H1 (cell line): ENCODE data around the gene MSN. TPM values are rescaled to one million over a fixed set of nuclear protein-coding genes. Genes with fewer than 3 reads are reported as not detected.

Experiments used
- CTCF ChIA-PET: fragments of 300-600 bp; sonication (Branson Sonifier 250); formaldehyde crosslinking; loops from one replicate; lab custom pipeline; 2021; ENCODE audit not compliant: partially characterized antibody; lab: Charles Lee
- POLR2A ChIA-PET: fragments of 300-600 bp; sonication (Branson Sonifier 250); formaldehyde crosslinking; loops from one replicate; lab custom pipeline; 2021; ENCODE audit warnings: inconsistent platforms; ENCODE audit not compliant: partially characterized antibody; lab: Charles Lee
- DNase-seq, 2 experiments: peaks; one replicate each; pipeline versions ENCODE4 v3.0.0 to v3.0.0-alpha.2; 2010 to 2022; ENCODE audit warnings: low spot score in 2 of 2, low read depth in 1 of 2, mixed read lengths in 1 of 2
- FAIRE-seq: peaks from 2 replicates; lab custom pipeline; 2011; peaks lifted over from hg19 to GRCh38; lab: Jason Lieb, UNC
- H2AFZ ChIP-seq: 2 replicates; pipeline ENCODE4 v1.8.1; 2012; ENCODE audit warnings: low read length, inconsistent platforms
- H2AK5ac ChIP-seq: 2 replicates; pipeline ENCODE4 v1.6.1; 2013; ENCODE audit warnings: low read depth, low read length
- H2BK120ac ChIP-seq: replicated peaks from 2 replicates; pipeline ENCODE3; 2013; ENCODE audit warnings: low read depth, low read length, inconsistent platforms
- H2BK12ac ChIP-seq: 2 replicates; pipeline ENCODE4 v1.6.1; 2013; ENCODE audit warnings: low read depth, low read length
- H2BK15ac ChIP-seq: 2 replicates; pipeline ENCODE4 v1.6.1; 2013; ENCODE audit warnings: low read length
- H2BK20ac ChIP-seq: 2 replicates; pipeline ENCODE4 v1.6.1; 2013; ENCODE audit warnings: low read length
- H2BK5ac ChIP-seq: 2 replicates; pipeline ENCODE4 v1.6.1; 2013; ENCODE audit warnings: low read depth, low read length
- H3K14ac ChIP-seq: 2 replicates; pipeline ENCODE4 v1.6.1; 2013; ENCODE audit warnings: inconsistent platforms; ENCODE audit not compliant: insufficient read length
- H3K18ac ChIP-seq: 2 replicates; pipeline ENCODE4 v1.6.1; 2013; ENCODE audit warnings: low read length; ENCODE audit errors: extremely low read depth
- H3K23ac ChIP-seq: 2 replicates; pipeline ENCODE4 v1.6.1; 2013; ENCODE audit warnings: inconsistent platforms; ENCODE audit not compliant: insufficient read length
- H3K23me2 ChIP-seq: 2 replicates; pipeline ENCODE4 v1.6.1; 2013; ENCODE audit warnings: low read depth, low read length
- H3K27ac ChIP-seq: 2 replicates; pipeline ENCODE4 v1.6.1; 2011; ENCODE audit warnings: low read depth, low read length, inconsistent platforms
- H3K27me3 ChIP-seq, 4 experiments: replicated peaks in 1 of 4; 1 replicate in 1 of 4; 2 replicates in 3 of 4; pipeline versions ENCODE4 v1.6.1 to v1.8.1; 2011 to 2013; ENCODE audit warnings: low read length in 3 of 4, mild to moderate bottlenecking in 3 of 4, inconsistent platforms in 2 of 4, mixed read lengths in 2 of 4, moderate library complexity in 1 of 4; ENCODE audit not compliant: control insufficient read depth in 3 of 4, insufficient read depth in 3 of 4; ENCODE audit errors: extremely low read depth in 1 of 4
- H3K36me3 ChIP-seq, 4 experiments: 2 replicates each; pipeline versions ENCODE4 v1.6.1 to v1.8.1; 2011 to 2013; ENCODE audit warnings: mild to moderate bottlenecking in 4 of 4, low read length in 3 of 4, moderate library complexity in 2 of 4, control low read depth in 1 of 4, inconsistent platforms in 1 of 4; ENCODE audit not compliant: insufficient read depth in 4 of 4, control insufficient read depth in 2 of 4
- H3K4ac ChIP-seq: replicated peaks from 2 replicates; pipeline ENCODE3; 2013; ENCODE audit warnings: low read length, low read depth, mixed read lengths, inconsistent platforms; ENCODE audit not compliant: insufficient read length
- H3K4me1 ChIP-seq, 4 experiments: replicated peaks in 1 of 4; 1 replicate in 1 of 4; 2 replicates in 3 of 4; pipeline versions ENCODE4 v1.6.1 to v1.8.1; 2011 to 2013; ENCODE audit warnings: low read length in 3 of 4, inconsistent platforms in 2 of 4, mixed read lengths in 1 of 4; ENCODE audit not compliant: insufficient read depth in 4 of 4, control insufficient read depth in 3 of 4
- H3K4me2 ChIP-seq, 2 experiments: 2 replicates each; pipeline versions ENCODE4 v1.6.1 to v1.8.1; 2011 to 2013; ENCODE audit warnings: low read depth in 2 of 2, low read length in 2 of 2, control low read depth in 1 of 2, inconsistent platforms in 1 of 2, mild to moderate bottlenecking in 1 of 2; ENCODE audit not compliant: insufficient read depth in 1 of 2
- H3K4me3 ChIP-seq, 4 experiments: fragments of 200-600, 300-600 bp in 1 of 4; sonication (generic), shearing (Covaris generic), sonication (Bioruptor Twin) in 1 of 4; 2 replicates each; pipeline versions ENCODE4 v1.5.1 to v1.8.1; 2011 to 2016; ENCODE audit warnings: low read length in 4 of 4, low read depth in 3 of 4, control low read depth in 2 of 4, inconsistent platforms in 2 of 4, mild to moderate bottlenecking in 2 of 4, mixed read lengths in 1 of 4, moderate library complexity in 1 of 4; ENCODE audit not compliant: insufficient read depth in 2 of 4; ENCODE audit errors: extremely low read depth in 1 of 4
- H3K56ac ChIP-seq: replicated peaks from 2 replicates; pipeline ENCODE3; 2013; ENCODE audit warnings: low read depth, mild to moderate bottlenecking, mixed read lengths, low read length, inconsistent platforms; ENCODE audit not compliant: insufficient read length
- H3K79me1 ChIP-seq: 2 replicates; pipeline ENCODE4 v1.6.1; 2013; ENCODE audit warnings: low read depth, low read length, control low read depth
- H3K79me2 ChIP-seq, 2 experiments: 2 replicates each; pipeline versions ENCODE4 v1.6.1 to v1.8.1; 2012 to 2013; ENCODE audit warnings: low read length in 2 of 2, mild to moderate bottlenecking in 2 of 2, inconsistent platforms in 1 of 2; ENCODE audit not compliant: insufficient read depth in 2 of 2, control insufficient read depth in 1 of 2
- H3K9ac ChIP-seq, 4 experiments: replicated peaks in 1 of 4; 1 replicate in 1 of 4; 2 replicates in 3 of 4; pipeline versions ENCODE4 v1.6.1 to v1.8.1; 2011 to 2013; ENCODE audit warnings: low read depth in 3 of 4, low read length in 3 of 4, control low read depth in 2 of 4, mild to moderate bottlenecking in 2 of 4, moderate library complexity in 2 of 4, inconsistent platforms in 1 of 4; ENCODE audit errors: extremely low read depth in 1 of 4
- H3K9me3 ChIP-seq, 2 experiments: 2 replicates each; pipeline versions ENCODE4 v1.6.1 to v1.8.1; 2012 to 2013; ENCODE audit warnings: mild to moderate bottlenecking in 2 of 2, moderate library complexity in 2 of 2, control low read depth in 1 of 2, inconsistent platforms in 1 of 2, low read depth in 1 of 2, low read length in 1 of 2, mixed read lengths in 1 of 2; ENCODE audit not compliant: insufficient read depth in 2 of 2
- H4K20me1 ChIP-seq, 2 experiments: replicated peaks in 1 of 2; 2 replicates each; pipeline versions ENCODE3 to v1.8.1; 2011 to 2013; ENCODE audit warnings: inconsistent platforms in 2 of 2, low read length in 2 of 2, mild to moderate bottlenecking in 1 of 2; ENCODE audit not compliant: insufficient read depth in 2 of 2, control insufficient read depth in 1 of 2
- H4K5ac ChIP-seq: 2 replicates; pipeline ENCODE4 v1.6.1; 2013; ENCODE audit warnings: low read length, low read depth, mixed read lengths, inconsistent platforms; ENCODE audit not compliant: insufficient read length
- H4K8ac ChIP-seq: 2 replicates; pipeline ENCODE4 v1.8.0; 2013; ENCODE audit warnings: mild to moderate bottlenecking, moderate library complexity, low read length, inconsistent platforms; ENCODE audit not compliant: insufficient read depth; ENCODE audit errors: extremely low read depth
- H4K91ac ChIP-seq: replicated peaks from 2 replicates; pipeline ENCODE3; 2013; ENCODE audit warnings: low read length, mixed read lengths, inconsistent platforms; ENCODE audit not compliant: insufficient read length
- BRCA1 ChIP-seq: IDR thresholded peaks from 2 replicates; pipeline ENCODE4 v1.6.1; 2012; ENCODE audit warnings: low read depth, low read length, improper control_type of control experiment
- WGBS, 2 experiments: shearing (Covaris generic) in 1 of 2; methylation state at CpG; one replicate each; pipeline versions ENCODE4 v1.1.6 to v1.1.7; 2013 to 2015; ENCODE audit warnings: low lambda C conversion rate in 2 of 2, mixed read lengths in 2 of 2, inconsistent platforms in 1 of 2, low coverage in 1 of 2, missing lambda C conversion rate in 1 of 2; ENCODE audit not compliant: insufficient replicate concordance in 2 of 2, insufficient coverage in 1 of 2, insufficient read length in 1 of 2; ENCODE audit errors: extremely low coverage in 1 of 2, missing lambda C conversion rate in 1 of 2; 5-methylcytosine and 5-hydroxymethylcytosine counted together
- polyA plus RNA-seq, 7 experiments: library from polyadenylated mRNA; depleted of rRNA in 3 of 7; stranded (reverse) in 5 of 7; unstranded in 2 of 7; fragments of >200 nt in 5 of 7; fragments of 200-250 nt in 2 of 7; gene quantifications; 1 replicate in 5 of 7; 2 replicates in 1 of 7; 4 replicates in 1 of 7; pipeline versions ENCODE4 v1.2.1 to v1.2.3, GENCODE V29; 2011 to 2013; ENCODE audit warnings: missing spikeins in 2 of 7, mixed read lengths in 2 of 7
- total RNA-seq: library from RNA; stranded (reverse); fragmentation: NEBNext Ultra II Directional; extraction: Animal tissue kit (Norgen Biotek cat#: 25700); gene quantifications from 2 replicates; pipeline ENCODE4 v1.2.1, GENCODE V29; 2021

MSN gene
- total and polyA plus RNA-seq, 2 of the 8 experiments (the other 6 are each of a cell fraction or from before 2014, with no cell fraction given): 112 to 133 TPM

DNA sequence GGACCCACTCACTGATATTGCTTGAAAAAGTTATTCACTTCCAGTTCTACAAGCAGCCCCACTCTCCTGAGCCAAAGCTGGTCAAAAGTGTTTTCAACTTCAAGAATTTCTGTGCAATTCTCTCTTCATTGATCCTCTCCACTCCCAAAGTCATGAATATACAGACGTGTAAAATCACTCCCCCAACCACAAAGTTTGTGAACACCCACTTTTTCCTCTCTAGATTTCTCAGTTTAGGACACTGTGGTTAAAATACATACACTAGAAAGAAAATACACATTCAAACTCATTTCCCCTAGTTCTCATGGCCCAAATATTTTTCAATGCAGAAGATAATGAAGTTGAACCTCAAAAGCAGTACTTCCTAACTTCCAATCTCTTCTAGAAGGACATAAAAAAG is 116.3 kb downstream of the MSN start:
- no peak for TF ChIP-seq BRCA1
- TF ChIP-seq, all 59 proteins: peak for 0
- CTCF ChIA-PET: no interaction called here

More for the DNA sequence above, 116.3 kb downstream of the MSN start:
- Histone ChIP-seq H2BK20ac (no peak overlapping the region), H2BK5ac (no peak overlapping the region), H4K8ac (no peak overlapping the region), H3K56ac (no peak overlapping the region), H3K27me3 (no peaks in the 10 kb centered on the region), H3K4me3 (no peak overlapping the region), H2AK5ac (no peak overlapping the region), H3K14ac (no peak overlapping the region), H3K9ac (no peak overlapping the region), H2BK120ac (no peak overlapping the region), H3K4me1 (no peaks in the 10 kb centered on the region), H3K18ac (no peak overlapping the region), H3K36me3 (no peaks in the 10 kb centered on the region), H3K79me1 (no peaks in the 10 kb centered on the region), H2BK15ac (no peak overlapping the region), H3K9me3 (peaks cover 2 to 17% of the 10 kb centered on the region in 2 experiments; a peak in 2 of 4 replicates), H2BK12ac (no peak overlapping the region), H3K27ac (no peak overlapping the region), H4K20me1 (no peaks in the 10 kb centered on the region), H3K23me2 (no peaks in the 10 kb centered on the region), H3K4me2 (no peak overlapping the region), H3K4ac (no peak overlapping the region), H3K23ac (no peak overlapping the region), H4K91ac (no peak overlapping the region), H4K5ac (no peak overlapping the region), H3K79me2 (no peaks in the 10 kb centered on the region), H2AFZ (no peak overlapping the region)
- POLR2A ChIA-PET: no interaction called here
- FAIRE-seq: no peak
- WGBS, 2 experiments: no CpG with 5 or more reads among the region's 1 CpG
- no peak for DNase-seq

Other genes starting within 250 kb of the MSN start
- gene LAS1L, start 132.9 kb upstream of the MSN start, total RNA-seq: 61.6 and 65.0 TPM in 2 replicates
- gene LAS1L, start 132.9 kb upstream of the MSN start, polyA plus RNA-seq (2011; rRNA removed): 39.5 and 49.4 TPM in 2 replicates